H1 (cell line): ENCODE results near the gene RGMB. TPM values are rescaled to one million over a fixed set of nuclear protein-coding genes. Genes with fewer than 3 reads are reported as not detected.
A peak's percentile ranks its signal among the peaks of the same experiment; 100 is the strongest.

Experiments
- CREB1 ChIP-seq: IDR thresholded peaks from 2 replicates; pipeline ENCODE4 v1.6.1; 2012; ENCODE audit warnings: inconsistent platforms
- CTCF ChIP-seq, 3 experiments: IDR thresholded peaks; 1 replicate in 2 of 3; 2 replicates in 1 of 3; pipeline versions ENCODE4 v1.5.1 to v1.6.1; 2011; ENCODE audit warnings: low read length in 3 of 3, mild to moderate bottlenecking in 3 of 3, inconsistent platforms in 2 of 3, low read depth in 1 of 3, moderate library complexity in 1 of 3; ENCODE audit not compliant: insufficient read depth in 1 of 3; ENCODE audit errors: control extremely low read depth in 1 of 3
- HDAC2 ChIP-seq, 2 experiments: fragments of 300-600 bp in 1 of 2; sonication (generic) in 1 of 2; IDR thresholded peaks; 2 replicates each; pipeline ENCODE4 v1.6.1; 2011 to 2012; ENCODE audit warnings: low read depth in 2 of 2, low read length in 2 of 2, mild to moderate bottlenecking in 2 of 2, moderate library complexity in 2 of 2, borderline replicate concordance in 1 of 2, inconsistent platforms in 1 of 2
- NRF1 ChIP-seq: IDR thresholded peaks from 2 replicates; pipeline ENCODE4 v1.6.1; 2011; ENCODE audit warnings: mild to moderate bottlenecking, low read depth, low read length, improper control_type of control experiment
- SP1 ChIP-seq: IDR thresholded peaks from 2 replicates; pipeline ENCODE4 v1.6.1; 2011; ENCODE audit warnings: low read depth, low read length
- TBP ChIP-seq: IDR thresholded peaks from 2 replicates; pipeline ENCODE4 v1.6.1; 2011; ENCODE audit warnings: low read depth, low read length, improper control_type of control experiment
- polyA plus RNA-seq, 7 experiments: library from polyadenylated mRNA; depleted of rRNA in 3 of 7; stranded (reverse) in 5 of 7; unstranded in 2 of 7; fragments of >200 nt in 5 of 7; fragments of 200-250 nt in 2 of 7; gene quantifications; 1 replicate in 5 of 7; 2 replicates in 1 of 7; 4 replicates in 1 of 7; pipeline versions ENCODE4 v1.2.1 to v1.2.3, GENCODE V29; 2011 to 2013; ENCODE audit warnings: missing spikeins in 2 of 7, mixed read lengths in 2 of 7
- total RNA-seq: library from RNA; stranded (reverse); fragmentation: NEBNext Ultra II Directional; extraction: Animal tissue kit (Norgen Biotek cat#: 25700); gene quantifications from 2 replicates; pipeline ENCODE4 v1.2.1, GENCODE V29; 2021

RGMB gene
- total and polyA plus RNA-seq, 2 of the 8 experiments (the other 6 are each of a cell fraction or from before 2014, with no cell fraction given), result 11.7 to 27.0 TPM

GRCh38 chr5:98768160-98768959 lies 5.1 kb upstream of the RGMB start (continued):
- TF ChIP-seq CTCF (IDR thresholded peaks at IDR 0.05; ENCODE audit: control extremely low read depth in 1 of 3, insufficient read depth in 1 of 3, low read depth in 1 of 3, low read length in 3 of 3) (peak; percentile 67 to 96 (median 72)), CREB1 (no peak), SP1 (peak; percentile 33; the same call in 1 of the 2 replicates), HDAC2 (IDR thresholded peaks at IDR 0.05; ENCODE audit: borderline replicate concordance in 1 of 2, low read depth in 2 of 2, low read length in 2 of 2) (peak; percentile 74 to 95; a peak in 2 of 4 replicates), TBP (peak; percentile 29; the same call in 1 of the 2 replicates), NRF1 (no peak)
